IMR-90 (cell line): ENCODE data around the gene TTC23.
"Not testable (repeated sequence)": the region's sequence is repeated elsewhere in the genome, so short reads cannot be mapped to it uniquely, and the experiment has no call there.

Source experiments
- MAZ ChIP-seq: IDR thresholded peaks from 2 replicates; pipeline ENCODE4 v1.6.1; 2012; ENCODE audit warnings: low read depth, mild to moderate bottlenecking, low read length, improper control_type of control experiment, moderate library complexity, borderline replicate concordance
- NFE2L2 ChIP-seq: fragments of 150-350 bp; IDR thresholded peaks from 2 replicates; pipeline ENCODE4 v1.6.1; 2016; ENCODE audit warnings: low read depth, mild to moderate bottlenecking, low read length
- POLR2A ChIP-seq: IDR thresholded peaks from 2 replicates; pipeline ENCODE4 v1.6.1; 2012; ENCODE audit warnings: mild to moderate bottlenecking, low read depth, low read length
- RAD21 ChIP-seq: IDR thresholded peaks from 2 replicates; pipeline ENCODE4 v1.6.1; 2012; ENCODE audit warnings: low read length, improper control_type of control experiment
- RCOR1 ChIP-seq: IDR thresholded peaks from 2 replicates; pipeline ENCODE4 v1.6.1; 2012; ENCODE audit warnings: mild to moderate bottlenecking, low read length, improper control_type of control experiment; ENCODE audit not compliant: insufficient replicate concordance
- RFX5 ChIP-seq: IDR thresholded peaks from 2 replicates; pipeline ENCODE4 v1.8.0; 2012; ENCODE audit warnings: low read depth, mild to moderate bottlenecking, low read length, moderate library complexity
- TF ChIP-seq, protein P1 (sequence below): conservative IDR thresholded peaks from 2 replicates; pipeline ENCODE4 v1.5.1; 2012; ENCODE audit warnings: mild to moderate bottlenecking, low read depth, low read length, improper control_type of control experiment
- TF ChIP-seq, protein P2 (sequence below): fragments of 150-350 bp; IDR thresholded peaks from 2 replicates; pipeline ENCODE4 v1.6.1; 2017; ENCODE audit warnings: mild to moderate bottlenecking, antibody characterized with exemption, low read length, low read depth

DNA sequence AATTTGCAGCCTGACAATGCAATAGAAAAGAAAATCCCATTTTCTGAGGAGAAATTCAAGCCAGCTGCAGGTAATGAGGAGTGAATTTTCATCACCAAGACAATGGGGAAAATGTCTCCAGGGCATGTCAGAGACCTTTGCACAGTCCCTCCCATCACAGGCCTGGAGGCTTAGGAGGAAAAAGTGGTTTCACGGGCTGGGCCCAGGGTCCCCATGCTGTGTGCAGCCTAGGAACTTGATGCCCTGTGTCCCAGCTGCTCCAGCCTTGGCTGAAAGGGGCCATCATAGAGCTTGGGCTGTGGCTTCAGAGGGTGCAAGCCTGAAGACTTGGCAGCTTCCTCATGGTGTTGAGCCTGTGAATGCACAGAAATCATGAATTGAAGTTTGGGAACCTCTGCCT, 57.2 kb downstream of the TTC23 start:
- TF ChIP-seq, protein P1, sequence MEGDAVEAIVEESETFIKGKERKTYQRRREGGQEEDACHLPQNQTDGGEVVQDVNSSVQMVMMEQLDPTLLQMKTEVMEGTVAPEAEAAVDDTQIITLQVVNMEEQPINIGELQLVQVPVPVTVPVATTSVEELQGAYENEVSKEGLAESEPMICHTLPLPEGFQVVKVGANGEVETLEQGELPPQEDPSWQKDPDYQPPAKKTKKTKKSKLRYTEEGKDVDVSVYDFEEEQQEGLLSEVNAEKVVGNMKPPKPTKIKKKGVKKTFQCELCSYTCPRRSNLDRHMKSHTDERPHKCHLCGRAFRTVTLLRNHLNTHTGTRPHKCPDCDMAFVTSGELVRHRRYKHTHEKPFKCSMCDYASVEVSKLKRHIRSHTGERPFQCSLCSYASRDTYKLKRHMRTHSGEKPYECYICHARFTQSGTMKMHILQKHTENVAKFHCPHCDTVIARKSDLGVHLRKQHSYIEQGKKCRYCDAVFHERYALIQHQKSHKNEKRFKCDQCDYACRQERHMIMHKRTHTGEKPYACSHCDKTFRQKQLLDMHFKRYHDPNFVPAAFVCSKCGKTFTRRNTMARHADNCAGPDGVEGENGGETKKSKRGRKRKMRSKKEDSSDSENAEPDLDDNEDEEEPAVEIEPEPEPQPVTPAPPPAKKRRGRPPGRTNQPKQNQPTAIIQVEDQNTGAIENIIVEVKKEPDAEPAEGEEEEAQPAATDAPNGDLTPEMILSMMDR: not testable (repeated sequence)
- not testable (repeated sequence) for TF ChIP-seq POLR2A, RCOR1, RFX5, RAD21, NFE2L2, MAZ
- TF ChIP-seq, protein P2, sequence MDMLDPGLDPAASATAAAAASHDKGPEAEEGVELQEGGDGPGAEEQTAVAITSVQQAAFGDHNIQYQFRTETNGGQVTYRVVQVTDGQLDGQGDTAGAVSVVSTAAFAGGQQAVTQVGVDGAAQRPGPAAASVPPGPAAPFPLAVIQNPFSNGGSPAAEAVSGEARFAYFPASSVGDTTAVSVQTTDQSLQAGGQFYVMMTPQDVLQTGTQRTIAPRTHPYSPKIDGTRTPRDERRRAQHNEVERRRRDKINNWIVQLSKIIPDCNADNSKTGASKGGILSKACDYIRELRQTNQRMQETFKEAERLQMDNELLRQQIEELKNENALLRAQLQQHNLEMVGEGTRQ: not testable (repeated sequence)
